Activated gamma-delta T cell treated with anti-CD3 and anti-CD28 coated beads, Interleukin-2, amount 50 U/mL, for 16 hours (primary cell): ENCODE measurements around the gene FUT2.
"Not testable (repeated sequence)": the region's sequence is repeated elsewhere in the genome, so short reads cannot be mapped to it uniquely, and the experiment has no call there.

Source experiments
- DNase-seq: peaks from one replicate; pipeline ENCODE4 v3.0.0-alpha.2; 2020; ENCODE audit warnings: low read depth

Gene FUT2

GRCh38 chr19:48670699-48671445 is 24.9 kb upstream of the FUT2 start:
- no peak for DNase-seq

- DNase-seq: no peak
Measured at GRCh38 chr19:48671446-48671995, 24.2 kb upstream of the FUT2 start.

GRCh38 chr19:48672994-48673393 is 22.8 kb upstream of the FUT2 start, which contains the start of gene NTN5:
Gene NTN5, minus strand, starts transcription at chr19:48673017. Its CDS starts 2,031 bp downstream, at chr19:48670986.
- no peak for DNase-seq

- DNase-seq: no peak
Measured at GRCh38 chr19:48673436-48674100, 22.2 kb upstream of the FUT2 start.

- no peak for DNase-seq
Measured at GRCh38 chr19:48674216-48674809, 21.5 kb upstream of the FUT2 start.

GRCh38 chr19:48674921-48675824 is 20.6 kb upstream of the FUT2 start:
- DNase-seq: peak; percentile 59

GRCh38 chr19:48676487-48676886 is 19.3 kb upstream of the FUT2 start:
- no peak for DNase-seq

- DNase-seq: no peak
Measured at GRCh38 chr19:48676887-48677286, 18.9 kb upstream of the FUT2 start.

GRCh38 chr19:48678201-48678600 is 17.6 kb upstream of the FUT2 start:
- no peak for DNase-seq

- not testable (repeated sequence) for DNase-seq
Measured at GRCh38 chr19:48680006-48680405, 15.8 kb upstream of the FUT2 start.

GRCh38 chr19:48680436-48681126 is 15.2 kb upstream of the FUT2 start:
- no peak for DNase-seq

GRCh38 chr19:48681127-48681470 is 14.7 kb upstream of the FUT2 start:
- DNase-seq: no peak

- peak; percentile 16 for DNase-seq
Measured at GRCh38 chr19:48683349-48683748, 12.4 kb upstream of the FUT2 start.

- DNase-seq: no peak
Measured at GRCh38 chr19:48685583-48685982, 10.2 kb upstream of the FUT2 start.

GRCh38 chr19:48686088-48686487 is 9.7 kb upstream of the FUT2 start:
- DNase-seq: no peak

- not testable (repeated sequence) for DNase-seq
Measured at GRCh38 chr19:48686637-48687036, 9.1 kb upstream of the FUT2 start.

GRCh38 chr19:48687776-48688175 is 8.0 kb upstream of the FUT2 start:
- DNase-seq: no peak

GRCh38 chr19:48689449-48689848 is 6.3 kb upstream of the FUT2 start:
- no peak for DNase-seq

- not testable (repeated sequence) for DNase-seq
Measured at GRCh38 chr19:48693629-48694028, 2.1 kb upstream of the FUT2 start.

GRCh38 chr19:48696353-48697010 is 711 bp downstream of the FUT2 start:
- no peak for DNase-seq

- DNase-seq: no peak
Measured at GRCh38 chr19:48698046-48698445, 2.3 kb downstream of the FUT2 start.
